ENCODE results near the gene FBXO4. TPM values are rescaled to one million over a fixed set of nuclear protein-coding genes. Genes with fewer than 3 reads are reported as not detected.

FBXO4 gene
- total RNA-seq, 6 donors from 2014 or later = 6.6 to 11.9 (median 8.0) TPM

DNA sequence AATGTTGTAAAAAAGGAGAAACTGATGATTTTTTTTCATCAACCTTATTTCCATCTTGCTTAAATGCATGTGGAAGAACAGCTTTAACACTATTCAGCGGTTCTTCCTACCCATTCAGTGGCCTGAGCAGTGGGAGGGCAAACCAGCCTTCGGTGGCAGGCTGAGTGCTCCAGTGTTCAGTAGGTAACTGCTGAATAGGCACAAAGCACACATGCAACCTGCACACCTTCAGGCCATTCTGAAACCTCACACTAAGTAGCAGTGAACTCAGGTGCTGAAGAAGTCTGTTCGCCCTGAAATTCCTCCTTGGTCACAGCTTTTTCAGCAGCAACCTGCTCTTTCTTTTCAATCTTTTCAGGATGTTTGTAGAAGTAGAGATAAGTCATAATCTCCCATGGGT, 26.1 kb downstream of the FBXO4 start:
- Histone ChIP-seq H3K9me3 (no peaks in the 10 kb centered on the region), H3K4me3 (no peak overlapping the region), H3K27ac (no peak overlapping the region), H3K4me1 (no peaks in the 10 kb centered on the region), H3K36me3 (no peaks in the 10 kb centered on the region), H3K27me3 (no peaks in the 10 kb centered on the region)
- ATAC-seq (ENCODE audit: low FRiP score in 2 of 2) (no peak), DNase-seq (no peak)
- 76 to 87% methylated on average over 3 of the region's 3 CpGs for WGBS, 2 donors
- TF ChIP-seq, protein P1, sequence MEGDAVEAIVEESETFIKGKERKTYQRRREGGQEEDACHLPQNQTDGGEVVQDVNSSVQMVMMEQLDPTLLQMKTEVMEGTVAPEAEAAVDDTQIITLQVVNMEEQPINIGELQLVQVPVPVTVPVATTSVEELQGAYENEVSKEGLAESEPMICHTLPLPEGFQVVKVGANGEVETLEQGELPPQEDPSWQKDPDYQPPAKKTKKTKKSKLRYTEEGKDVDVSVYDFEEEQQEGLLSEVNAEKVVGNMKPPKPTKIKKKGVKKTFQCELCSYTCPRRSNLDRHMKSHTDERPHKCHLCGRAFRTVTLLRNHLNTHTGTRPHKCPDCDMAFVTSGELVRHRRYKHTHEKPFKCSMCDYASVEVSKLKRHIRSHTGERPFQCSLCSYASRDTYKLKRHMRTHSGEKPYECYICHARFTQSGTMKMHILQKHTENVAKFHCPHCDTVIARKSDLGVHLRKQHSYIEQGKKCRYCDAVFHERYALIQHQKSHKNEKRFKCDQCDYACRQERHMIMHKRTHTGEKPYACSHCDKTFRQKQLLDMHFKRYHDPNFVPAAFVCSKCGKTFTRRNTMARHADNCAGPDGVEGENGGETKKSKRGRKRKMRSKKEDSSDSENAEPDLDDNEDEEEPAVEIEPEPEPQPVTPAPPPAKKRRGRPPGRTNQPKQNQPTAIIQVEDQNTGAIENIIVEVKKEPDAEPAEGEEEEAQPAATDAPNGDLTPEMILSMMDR (IDR thresholded peaks at IDR 0.05) = no peak
- TF ChIP-seq EP300 (IDR thresholded peaks at IDR 0.05) (no peak), POLR2A (IDR thresholded peaks at IDR 0.05) (no peak), POLR2AphosphoS5 (IDR thresholded peaks at IDR 0.05) (no peak)

DNA sequence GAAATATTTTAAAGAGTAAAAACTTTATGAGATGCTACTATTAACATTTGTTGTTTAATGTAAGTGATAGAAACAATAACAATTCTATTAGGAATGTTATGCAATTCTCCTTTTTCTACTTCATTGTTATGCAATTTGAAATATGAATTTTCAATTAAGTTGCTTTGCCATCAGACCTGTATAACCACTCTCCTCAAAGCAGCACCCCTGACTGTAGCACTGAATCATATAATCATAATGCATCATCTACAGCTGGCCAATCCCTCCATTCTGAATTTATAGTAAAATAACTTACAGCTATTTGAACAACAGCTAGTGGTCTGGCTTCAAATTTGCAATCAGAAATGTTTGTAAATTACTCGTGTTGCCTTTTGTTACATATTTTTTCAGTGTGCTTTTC, 29.2 kb downstream of the FBXO4 start:
- no peak overlapping the region for H3K4me3 ChIP-seq
- H3K4me1 ChIP-seq = no peaks in the 10 kb centered on the region
- H3K9me3 ChIP-seq = peaks cover 0 to 5% (median under 1%) of the 10 kb centered on the region in 4 donors
- no peak overlapping the region for H3K27ac ChIP-seq
- H3K36me3 ChIP-seq = no peaks in the 10 kb centered on the region
- ATAC-seq (ENCODE audit: low FRiP score in 2 of 2) (no peak), DNase-seq (no peak)
- H3K27me3 ChIP-seq = no peaks in the 10 kb centered on the region
- TF ChIP-seq POLR2A (IDR thresholded peaks at IDR 0.05) (no peak), POLR2AphosphoS5 (IDR thresholded peaks at IDR 0.05) (no peak), EP300 (IDR thresholded peaks at IDR 0.05) (no peak)
- TF ChIP-seq, protein P1 (IDR thresholded peaks at IDR 0.05) = no peak
- 84 to 86% methylated on average over 1 of the region's 1 CpG for whole genome bisulfite sequencing, 2 donors

- 73 to 74% methylated on average over 7 of the region's 7 CpGs for WGBS, 2 donors
- H3K36me3 ChIP-seq = no peaks in the 10 kb centered on the region
- no peak overlapping the region for H3K4me3 ChIP-seq
Measured at GRCh38 chr5:41955432-41956024, 30.4 kb downstream of the FBXO4 start.

GRCh38 chr5:41956943-41957342, 31.9 kb downstream of the FBXO4 start:
- Histone ChIP-seq H3K27ac (no peak overlapping the region), H3K36me3 (no peaks in the 10 kb centered on the region), H3K9me3 (peaks cover 9 to 12% (median 11%) of the 10 kb centered on the region in 4 donors), H3K4me3 (no peak overlapping the region), H3K4me1 (no peaks in the 10 kb centered on the region), H3K27me3 (no peaks in the 10 kb centered on the region)
- TF ChIP-seq EP300 (IDR thresholded peaks at IDR 0.05) = no peak
- TF ChIP-seq, protein P1 (IDR thresholded peaks at IDR 0.05) = no peak
- no peak for TF ChIP-seq POLR2A (IDR thresholded peaks at IDR 0.05)
- no peak for TF ChIP-seq POLR2AphosphoS5 (IDR thresholded peaks at IDR 0.05)
- WGBS, 2 donors = 91 to 100% methylated on average over 1 of the region's 1 CpG
- no peak for ATAC-seq (ENCODE audit: low FRiP score in 2 of 2)
- DNase-seq = no peak

More at GRCh38 chr5:41955432-41956024, 30.4 kb downstream of the FBXO4 start:
- no peak overlapping the region for H3K27ac ChIP-seq
- H3K27me3 ChIP-seq = no peaks in the 10 kb centered on the region
- H3K4me1 ChIP-seq = no peaks in the 10 kb centered on the region
- ATAC-seq (ENCODE audit: low FRiP score in 2 of 2) (no peak), DNase-seq (no peak)
- no peak for TF ChIP-seq EP300 (IDR thresholded peaks at IDR 0.05)
- H3K9me3 ChIP-seq = peaks cover 1 to 11% (median 9%) of the 10 kb centered on the region in 4 donors

- no peak overlapping the region for H3K27ac ChIP-seq
- peaks cover 9 to 12% (median 11%) of the 10 kb centered on the region in 4 donors for H3K9me3 ChIP-seq
- H3K4me3 ChIP-seq = no peak overlapping the region
- TF ChIP-seq EP300 (IDR thresholded peaks at IDR 0.05) = no peak
- no peak for TF ChIP-seq POLR2A (IDR thresholded peaks at IDR 0.05)
- TF ChIP-seq POLR2AphosphoS5 (IDR thresholded peaks at IDR 0.05) = no peak
- TF ChIP-seq, protein P1 (IDR thresholded peaks at IDR 0.05) = no peak
- DNase-seq (no peak), ATAC-seq (ENCODE audit: low FRiP score in 2 of 2) (no peak)
- H3K27me3 ChIP-seq = no peaks in the 10 kb centered on the region
- H3K36me3 ChIP-seq = no peaks in the 10 kb centered on the region
- no peaks in the 10 kb centered on the region for H3K4me1 ChIP-seq
Measured at GRCh38 chr5:41960481-41960880, 35.4 kb downstream of the FBXO4 start.
